Epithelial cell of esophagus (primary cell): Measurements from ENCODE around the gene CBX8.

Experiments used
- DNase-seq: peaks from one replicate; pipeline ENCODE4 v3.0.0; 2010; ENCODE audit warnings: low read depth
- H3K4me3 ChIP-seq: 2 replicates; pipeline ENCODE4 v1.5.1; 2011; ENCODE audit warnings: mild to moderate bottlenecking, low read length, control low read depth
- CTCF ChIP-seq: IDR thresholded peaks from 2 replicates; pipeline ENCODE4 v1.5.1; 2011; ENCODE audit warnings: low read depth, mild to moderate bottlenecking, low read length, control low read depth, inconsistent platforms; ENCODE audit not compliant: insufficient read depth; ENCODE audit errors: missing control alignments

CBX8 gene

GRCh38 chr17:79824234-79824633 lies 27.4 kb upstream of the CBX8 start:
- DNase-seq, result no peak
- no peak overlapping the region for H3K4me3 ChIP-seq
- no peak for TF ChIP-seq CTCF

- DNase-seq, result no peak
- no peak overlapping the region for H3K4me3 ChIP-seq
- no peak for TF ChIP-seq CTCF
Measured at GRCh38 chr17:79822583-79823124, 25.8 kb upstream of the CBX8 start.

- H3K4me3 ChIP-seq, result no peak overlapping the region
- DNase-seq, result no peak
- TF ChIP-seq CTCF, result no peak
Measured at GRCh38 chr17:79821331-79822095, 24.6 kb upstream of the CBX8 start.

GRCh38 chr17:79820959-79821330 lies 24.1 kb upstream of the CBX8 start:
- no peak for TF ChIP-seq CTCF
- DNase-seq, result no peak

GRCh38 chr17:79819534-79820276 lies 22.8 kb upstream of the CBX8 start:
- no peak for TF ChIP-seq CTCF

More at GRCh38 chr17:79820959-79821330, 24.1 kb upstream of the CBX8 start:
- H3K4me3 ChIP-seq, result no peak overlapping the region

GRCh38 chr17:79819085-79819484 lies 22.2 kb upstream of the CBX8 start:
- no peak for TF ChIP-seq CTCF

More at GRCh38 chr17:79819534-79820276, 22.8 kb upstream of the CBX8 start:
- no peak for DNase-seq
- no peak overlapping the region for H3K4me3 ChIP-seq

More at GRCh38 chr17:79819085-79819484, 22.2 kb upstream of the CBX8 start:
- no peak for DNase-seq
- no peak overlapping the region for H3K4me3 ChIP-seq
